ENCODE results near the gene OR56B1. TPM values are rescaled to one million over a fixed set of nuclear protein-coding genes. Genes with fewer than 3 reads are reported as not detected.
"Not testable (repeated sequence)": the region's sequence is repeated elsewhere in the genome, so short reads cannot be mapped to it uniquely, and the experiment has no call there.

The OR56B1 gene, protein sequence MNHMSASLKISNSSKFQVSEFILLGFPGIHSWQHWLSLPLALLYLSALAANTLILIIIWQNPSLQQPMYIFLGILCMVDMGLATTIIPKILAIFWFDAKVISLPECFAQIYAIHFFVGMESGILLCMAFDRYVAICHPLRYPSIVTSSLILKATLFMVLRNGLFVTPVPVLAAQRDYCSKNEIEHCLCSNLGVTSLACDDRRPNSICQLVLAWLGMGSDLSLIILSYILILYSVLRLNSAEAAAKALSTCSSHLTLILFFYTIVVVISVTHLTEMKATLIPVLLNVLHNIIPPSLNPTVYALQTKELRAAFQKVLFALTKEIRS
- under 1 TPM; 0.14 to 0.16 TPM for total RNA-seq

DNA sequence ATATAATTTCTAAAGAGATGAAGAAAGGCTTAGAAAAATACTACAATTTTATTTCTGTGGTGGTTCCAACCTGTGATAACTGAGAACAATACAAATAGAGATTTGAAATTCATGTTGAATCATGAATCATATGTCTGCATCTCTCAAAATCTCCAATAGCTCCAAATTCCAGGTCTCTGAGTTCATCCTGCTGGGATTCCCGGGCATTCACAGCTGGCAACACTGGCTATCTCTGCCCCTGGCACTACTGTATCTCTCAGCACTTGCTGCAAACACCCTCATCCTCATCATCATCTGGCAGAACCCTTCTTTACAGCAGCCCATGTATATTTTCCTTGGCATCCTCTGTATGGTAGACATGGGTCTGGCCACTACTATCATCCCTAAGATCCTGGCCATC lies at the start of gene OR56B1:
Gene OR56B1 (plus strand): TSS at position 53 of the 400 bp plus-strand sequence. CDS start 69 bp downstream, at position 122.
- Mint-ChIP-seq H3K36me3 (ENCODE audit: low read depth) (no peaks in the 10 kb centered on the region), H3K27me3 (no peaks in the 10 kb centered on the region), H3K4me3 (no peak within 1 kb of the TSS), H3K9me3 (ENCODE audit: low read depth) (peaks cover 11% of the 10 kb centered on the region), H3K27ac (no peak within 1 kb of the TSS), H3K4me1 (no peaks in the 10 kb centered on the region)
- ChIA-PET POLR2A (no interaction called here), CTCF (no interaction called here)
- DNase-seq = no peak
- intact Hi-C loops (cut with DNase I, micrococcal nuclease) = no loop called here
- ATAC-seq = no peak

DNA sequence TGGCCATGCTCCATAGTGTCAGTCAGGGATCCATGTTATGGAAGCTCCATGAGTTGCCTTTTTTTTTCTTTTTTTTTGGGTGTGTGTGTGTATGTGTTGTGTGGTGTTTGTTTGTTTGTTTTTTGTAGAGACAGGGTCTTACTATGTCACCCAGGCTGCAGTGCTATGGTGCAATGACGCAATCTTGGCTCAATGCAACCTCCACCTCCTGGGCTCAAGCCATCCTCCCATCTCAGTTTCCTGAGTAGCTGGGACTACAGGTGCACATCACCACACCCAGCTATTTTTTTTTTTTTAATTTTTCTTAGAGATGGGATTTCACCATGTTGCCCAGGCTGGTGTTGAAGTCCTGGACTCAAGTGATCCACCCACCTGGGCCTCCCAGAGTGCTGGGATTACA lies 47.8 kb upstream of the OR56B1 start:
- H3K4me3 Mint-ChIP-seq = no peak overlapping the region
- ChIA-PET POLR2A (no interaction called here), CTCF (interaction anchor here (1.6 kb wide), 1 partner anchor 10 kb away, joined by 5 read pairs; no protein-coding TSS in a partner anchor)
- H3K27me3 Mint-ChIP-seq = no peaks in the 10 kb centered on the region
- ATAC-seq = no peak
- DNase-seq = no peak
- peaks cover 47% of the 10 kb centered on the region for H3K4me1 Mint-ChIP-seq
- H3K9me3 Mint-ChIP-seq (ENCODE audit: low read depth) = peaks cover under 1% of the 10 kb centered on the region
- intact Hi-C loops (cut with DNase I, micrococcal nuclease) = loop anchor here (2.0 to 10.0 kb wide), 5 partner anchors 546 to 1080 kb away; partner anchors contain the start of genes CNGA4 (in 1 of the 2), FHIP1B (in 1 of the 2), SMPD1 (in 1 of the 2) and TAF10 (in 1 of the 2)
- H3K36me3 Mint-ChIP-seq (ENCODE audit: low read depth) = peaks cover 18% of the 10 kb centered on the region
- H3K27ac Mint-ChIP-seq = peak overlapping the region; percentile 85

DNA sequence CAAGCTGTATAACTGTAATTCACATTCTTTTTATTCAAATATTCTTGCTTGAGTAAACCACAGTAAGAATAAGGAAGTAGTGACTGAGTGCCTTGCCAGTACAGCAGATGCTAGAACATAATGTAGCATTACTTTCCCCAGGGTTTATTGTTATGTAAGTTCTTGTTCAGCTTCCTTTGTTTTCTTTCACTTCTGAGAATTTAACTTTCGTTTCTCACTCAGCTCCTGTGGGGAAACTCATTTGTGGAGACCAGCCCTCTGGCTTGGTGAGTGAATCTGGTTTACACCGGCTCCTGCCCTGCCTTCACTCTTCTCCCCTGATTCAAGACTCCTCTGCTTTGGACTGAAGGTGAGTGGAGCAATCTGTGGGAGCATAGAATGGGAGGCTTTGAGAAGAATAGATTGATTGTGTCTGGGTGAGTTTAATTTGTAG lies 46.7 kb upstream of the OR56B1 start, which contains the start of gene TRIM22:
Gene TRIM22 (plus strand): TSS at position 240 of the 433 bp plus-strand sequence. CDS start 6,443 bp downstream, outside the sequence.
- peak; percentile 77 for DNase-seq
- peak; percentile 81 for ATAC-seq
- Mint-ChIP-seq H3K27ac (peak within 1 kb of the TSS; percentile 94), H3K4me1 (peaks cover 51% of the 10 kb centered on the region), H3K9me3 (ENCODE audit: low read depth) (no peaks in the 10 kb centered on the region), H3K27me3 (no peaks in the 10 kb centered on the region), H3K36me3 (ENCODE audit: low read depth) (peaks cover 16% of the 10 kb centered on the region), H3K4me3 (peak within 1 kb of the TSS; percentile 77)
- ChIA-PET CTCF (interaction anchor here (0.9 to 1.6 kb wide), 4 partner anchors 12 to 91 kb away, joined by 3 to 5 read pairs (median 4); no protein-coding TSS in a partner anchor), POLR2A (no interaction called here)
- intact Hi-C loops (cut with DNase I, micrococcal nuclease) = loop anchor here (2.0 to 10.0 kb wide), 5 partner anchors 545 to 1081 kb away; partner anchors contain the start of genes CNGA4 (in 1 of the 2), FHIP1B (in 1 of the 2), SMPD1 (in 1 of the 2) and TAF10 (in 1 of the 2)

DNA sequence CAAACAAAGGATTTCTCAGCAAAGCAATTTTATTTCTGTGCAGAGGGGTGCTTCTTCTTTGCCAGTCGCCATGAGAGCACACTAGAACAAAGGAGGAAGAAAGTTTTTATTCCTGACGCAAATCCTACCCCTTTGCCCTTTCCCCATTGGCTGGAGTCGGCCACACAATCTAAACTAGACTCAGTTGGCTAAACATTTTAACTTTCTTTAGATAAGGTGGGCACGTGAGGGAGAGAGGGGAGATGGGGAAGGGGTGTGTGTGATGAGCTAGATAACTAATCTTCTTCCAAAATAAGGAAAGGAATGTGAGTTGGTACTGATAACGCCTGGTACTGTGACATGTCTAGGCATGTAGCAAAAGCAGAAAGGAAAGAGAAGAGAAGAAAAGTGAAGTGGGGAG lies 46.0 kb upstream of the OR56B1 start:
- ATAC-seq (no peak), DNase-seq (no peak)
- ChIA-PET CTCF (interaction anchor here (0.6 to 1.6 kb wide), 6 partner anchors 11 to 92 kb away, joined by 3 to 5 read pairs (median 4); no protein-coding TSS in a partner anchor), POLR2A (interaction anchor here (0.6 kb wide), 1 partner anchor 18 kb away, joined by 6 read pairs; no protein-coding TSS in a partner anchor)
- Mint-ChIP-seq H3K9me3 (ENCODE audit: low read depth) (no peaks in the 10 kb centered on the region), H3K36me3 (ENCODE audit: low read depth) (peaks cover 17% of the 10 kb centered on the region), H3K4me3 (peak overlapping the region; percentile 77), H3K27me3 (no peaks in the 10 kb centered on the region), H3K27ac (peak overlapping the region; percentile 94), H3K4me1 (peaks cover 55% of the 10 kb centered on the region)
- intact Hi-C loops (cut with DNase I, micrococcal nuclease) = loop anchor here (5.0 kb wide), 3 partner anchors 48 to 792 kb away; partner anchors contain the start of genes APBB1 (in 1 of the 2), ARFIP2 (in 1 of the 2) and TIMM10B (in 1 of the 2)

DNA sequence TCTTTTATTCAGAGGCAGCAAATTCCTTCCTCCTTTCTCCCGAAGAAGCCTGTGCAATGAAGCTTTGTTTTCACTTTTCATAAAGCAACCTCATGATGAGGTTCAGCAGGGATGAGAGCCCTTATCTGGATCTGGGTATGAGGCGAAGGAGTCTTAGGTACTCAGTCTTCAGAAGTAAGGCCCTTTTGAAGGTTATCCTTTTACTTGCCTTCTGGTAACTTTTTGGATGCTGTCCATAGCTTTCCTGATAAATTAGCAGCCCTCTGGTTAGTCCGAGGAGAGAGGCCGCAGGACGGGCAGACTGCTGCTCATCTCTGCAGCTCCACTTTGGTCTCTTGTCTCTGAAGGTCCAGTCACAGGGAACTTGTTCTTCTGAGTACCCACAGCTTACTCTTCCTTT lies 45.5 kb upstream of the OR56B1 start:
- ATAC-seq = no peak
- Mint-ChIP-seq H3K4me1 (peaks cover 58% of the 10 kb centered on the region), H3K36me3 (ENCODE audit: low read depth) (peaks cover 17% of the 10 kb centered on the region), H3K27ac (peak overlapping the region; percentile 94), H3K27me3 (no peaks in the 10 kb centered on the region), H3K4me3 (peak overlapping the region; percentile 77), H3K9me3 (ENCODE audit: low read depth) (no peaks in the 10 kb centered on the region)
- no peak for DNase-seq
- ChIA-PET POLR2A (interaction anchor here (0.5 to 0.6 kb wide), 2 partner anchors 18 to 290 kb away, joined by 3 to 6 read pairs; no protein-coding TSS in a partner anchor), CTCF (interaction anchor here (0.6 to 1.6 kb wide), 3 partner anchors 11 to 92 kb away, joined by 3 read pairs; no protein-coding TSS in a partner anchor)
- intact Hi-C loops (cut with DNase I, micrococcal nuclease) = loop anchor here (5.0 kb wide), 3 partner anchors 48 to 792 kb away; partner anchors contain the start of genes APBB1 (in 1 of the 2), ARFIP2 (in 1 of the 2) and TIMM10B (in 1 of the 2)

DNA sequence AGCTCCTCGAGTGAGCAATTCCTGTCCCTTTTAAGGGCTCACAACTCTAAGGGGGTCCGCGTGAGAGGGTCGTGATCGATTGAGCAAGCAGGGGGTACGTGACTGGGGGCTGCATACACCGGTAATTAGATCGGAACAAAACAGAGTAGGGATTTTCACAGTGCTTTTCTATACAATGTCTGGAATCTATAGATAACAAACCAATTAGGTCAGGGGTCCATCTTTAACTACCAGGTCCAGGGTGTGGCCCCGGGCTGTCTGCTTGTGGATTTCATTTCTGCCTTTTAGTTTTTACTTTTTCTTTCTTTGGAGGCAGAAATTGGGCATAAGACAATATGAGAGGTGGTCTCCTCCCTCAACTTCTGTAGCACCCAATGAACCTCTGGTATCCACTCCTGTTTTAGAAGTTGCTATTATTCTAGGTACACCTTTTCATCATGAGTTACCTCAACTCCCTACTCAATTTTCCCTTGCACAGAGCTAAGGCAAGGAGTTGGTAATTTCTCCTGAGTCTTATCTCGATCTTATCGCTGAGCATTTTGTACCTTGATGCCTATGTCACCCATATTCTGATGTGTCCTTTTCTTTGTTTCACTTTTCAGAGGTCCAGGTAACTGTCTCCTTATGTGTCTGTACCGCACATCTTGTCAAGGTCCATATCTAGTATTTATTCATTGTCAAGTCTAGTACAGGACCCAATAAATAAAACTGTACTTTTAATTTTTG lies 44.8 kb upstream of the OR56B1 start:
- CTCF ChIA-PET = interaction anchor here (0.6 to 1.6 kb wide), 2 partner anchors 12 to 14 kb away, joined by 3 to 4 read pairs; no protein-coding TSS in a partner anchor
- ATAC-seq = peak; percentile 11
- peak overlapping the region; percentile 94 for H3K27ac Mint-ChIP-seq
- DNase-seq; H3K9me3 Mint-ChIP-seq (ENCODE audit: low read depth); H3K27me3 Mint-ChIP-seq: not testable (repeated sequence)
- H3K4me1 Mint-ChIP-seq = peaks cover 63% of the 10 kb centered on the region
- intact Hi-C loops (cut with DNase I, micrococcal nuclease) = loop anchor here (5.0 kb wide), 3 partner anchors 49 to 791 kb away; partner anchors contain the start of genes APBB1 (in 1 of the 2), ARFIP2 (in 1 of the 2) and TIMM10B (in 1 of the 2)
- POLR2A ChIA-PET = interaction anchor here (0.5 kb wide), 1 partner anchor 291 kb away, joined by 3 read pairs; no protein-coding TSS in a partner anchor
- peak overlapping the region; percentile 77 for H3K4me3 Mint-ChIP-seq
- H3K36me3 Mint-ChIP-seq (ENCODE audit: low read depth) = peaks cover 23% of the 10 kb centered on the region

DNA sequence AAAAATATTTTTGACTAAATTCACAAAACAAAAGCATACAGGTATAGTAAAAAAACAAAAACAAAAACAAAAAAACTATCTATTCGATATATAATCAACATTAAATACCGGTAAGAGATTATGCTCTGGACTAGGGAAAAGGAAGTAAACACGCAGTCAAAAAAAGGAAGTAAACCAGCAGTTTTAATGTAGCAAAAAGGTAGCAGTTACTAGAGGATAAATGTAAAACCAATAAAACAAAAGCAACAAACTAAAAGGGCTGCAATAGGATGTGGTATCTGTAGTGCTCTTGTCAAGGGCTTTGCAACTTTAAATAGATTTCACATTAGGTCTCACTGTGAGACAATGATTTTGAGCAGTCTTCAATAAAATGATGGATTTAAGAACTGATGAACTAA lies 44.3 kb upstream of the OR56B1 start:
- H3K27ac Mint-ChIP-seq = peak overlapping the region; percentile 94
- ChIA-PET POLR2A (no interaction called here), CTCF (interaction anchor here (1.6 kb wide), 1 partner anchor 13 kb away, joined by 3 read pairs; no protein-coding TSS in a partner anchor)
- peak overlapping the region; percentile 77 for H3K4me3 Mint-ChIP-seq
- ATAC-seq (no peak), DNase-seq (no peak)
- H3K4me1 Mint-ChIP-seq = peaks cover 64% of the 10 kb centered on the region
- H3K36me3 Mint-ChIP-seq (ENCODE audit: low read depth) = peaks cover 29% of the 10 kb centered on the region
- H3K9me3 Mint-ChIP-seq (ENCODE audit: low read depth) = no peaks in the 10 kb centered on the region
- intact Hi-C loops (cut with DNase I, micrococcal nuclease) = loop anchor here (5.0 kb wide), 3 partner anchors 50 to 790 kb away; partner anchors contain the start of genes APBB1 (in 1 of the 2), ARFIP2 (in 1 of the 2) and TIMM10B (in 1 of the 2)
- no peaks in the 10 kb centered on the region for H3K27me3 Mint-ChIP-seq

DNA sequence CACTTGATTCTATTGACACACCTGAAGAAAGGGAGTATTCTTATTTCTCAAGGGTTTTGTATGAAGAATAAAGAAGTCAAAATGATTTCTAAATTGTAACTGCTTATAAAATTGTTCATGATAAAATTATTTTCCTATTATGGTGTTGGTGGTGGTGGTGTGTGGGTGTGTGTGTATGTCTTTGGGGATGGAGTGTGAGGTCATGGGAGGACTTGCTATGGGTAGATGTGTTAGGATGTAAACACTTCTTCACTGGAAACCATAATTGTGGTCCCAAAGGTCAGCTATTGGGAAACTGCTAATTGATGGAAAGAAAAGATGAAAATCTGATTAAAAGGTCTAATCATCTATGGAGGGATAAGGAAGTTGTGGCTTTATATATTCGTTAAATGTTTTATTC lies 41.6 kb upstream of the OR56B1 start:
- Mint-ChIP-seq H3K27me3 (no peaks in the 10 kb centered on the region), H3K4me1 (peaks cover 48% of the 10 kb centered on the region), H3K4me3 (peak overlapping the region; percentile 7), H3K27ac (peak overlapping the region; percentile 78), H3K9me3 (ENCODE audit: low read depth) (no peaks in the 10 kb centered on the region), H3K36me3 (ENCODE audit: low read depth) (peaks cover 45% of the 10 kb centered on the region)
- DNase-seq = no peak
- no peak for ATAC-seq
- POLR2A ChIA-PET = no interaction called here
- CTCF ChIA-PET = interaction anchor here (1.1 kb wide), 1 partner anchor 16 kb away, joined by 3 read pairs; no protein-coding TSS in a partner anchor
- intact Hi-C loops (cut with DNase I, micrococcal nuclease) = loop anchor here (5.0 kb wide), 3 partner anchors 52 to 788 kb away; partner anchors contain the start of genes APBB1 (in 1 of the 2), ARFIP2 (in 1 of the 2) and TIMM10B (in 1 of the 2)

DNA sequence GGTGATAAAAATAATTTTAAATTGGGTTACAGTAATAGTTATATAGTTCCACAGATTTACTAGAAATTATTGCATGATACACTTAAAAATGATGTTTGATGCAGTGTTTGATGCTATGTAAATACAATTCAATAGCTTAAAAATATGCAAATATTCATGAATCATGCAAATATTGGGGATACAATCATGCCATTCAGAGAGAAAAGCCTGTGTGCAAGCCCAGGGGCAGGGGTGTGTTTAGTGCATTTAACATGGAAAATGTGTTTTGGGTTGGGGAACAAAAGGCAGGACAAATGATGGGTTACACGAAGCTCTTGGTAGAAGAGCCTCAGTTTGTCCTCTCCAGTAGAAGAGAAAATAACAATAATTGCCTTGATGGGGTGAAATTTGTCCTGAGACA lies 40.7 kb upstream of the OR56B1 start:
- ChIA-PET CTCF (no interaction called here), POLR2A (interaction anchor here (0.6 to 0.7 kb wide), 2 partner anchors 23 to 1708 kb away, joined by 3 to 4 read pairs; no protein-coding TSS in a partner anchor)
- peaks cover 46% of the 10 kb centered on the region for H3K36me3 Mint-ChIP-seq (ENCODE audit: low read depth)
- no peaks in the 10 kb centered on the region for H3K9me3 Mint-ChIP-seq (ENCODE audit: low read depth)
- ATAC-seq = no peak
- intact Hi-C loops (cut with DNase I, micrococcal nuclease) = no loop called here
- DNase-seq = no peak
- peaks cover 56% of the 10 kb centered on the region for H3K4me1 Mint-ChIP-seq
- no peaks in the 10 kb centered on the region for H3K27me3 Mint-ChIP-seq
- no peak overlapping the region for H3K27ac Mint-ChIP-seq
- H3K4me3 Mint-ChIP-seq = no peak overlapping the region

DNA sequence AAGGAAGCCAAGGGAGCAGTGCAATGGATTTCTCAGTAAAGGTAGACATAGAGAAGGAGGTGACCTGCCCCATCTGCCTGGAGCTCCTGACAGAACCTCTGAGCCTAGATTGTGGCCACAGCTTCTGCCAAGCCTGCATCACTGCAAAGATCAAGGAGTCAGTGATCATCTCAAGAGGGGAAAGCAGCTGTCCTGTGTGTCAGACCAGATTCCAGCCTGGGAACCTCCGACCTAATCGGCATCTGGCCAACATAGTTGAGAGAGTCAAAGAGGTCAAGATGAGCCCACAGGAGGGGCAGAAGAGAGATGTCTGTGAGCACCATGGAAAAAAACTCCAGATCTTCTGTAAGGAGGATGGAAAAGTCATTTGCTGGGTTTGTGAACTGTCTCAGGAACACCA lies 40.0 kb upstream of the OR56B1 start:
- CTCF ChIA-PET = interaction anchor here (1.4 kb wide), 1 partner anchor 12 kb away, joined by 4 read pairs; the partner anchor contains the start of gene TRIM5
- Mint-ChIP-seq H3K9me3 (ENCODE audit: low read depth) (no peaks in the 10 kb centered on the region), H3K36me3 (ENCODE audit: low read depth) (peaks cover 46% of the 10 kb centered on the region), H3K4me1 (peaks cover 63% of the 10 kb centered on the region), H3K27ac (peak overlapping the region; percentile 58), H3K27me3 (no peaks in the 10 kb centered on the region), H3K4me3 (no peak overlapping the region)
- DNase-seq (no peak), ATAC-seq (no peak)
- intact Hi-C loops (cut with DNase I, micrococcal nuclease) = no loop called here
- POLR2A ChIA-PET = interaction anchor here (0.6 kb wide), 1 partner anchor 24 kb away, joined by 4 read pairs; no protein-coding TSS in a partner anchor

All from activated CD4-positive, alpha-beta T cell treated with anti-CD3 and anti-CD28 coated beads for 36 hours (primary cell).